Right lobe of liver (tissue), 4 donors: ENCODE measurements around the gene KLHL22.

Experiments
- CTCF ChIP-seq, 4 donors: fragments of 200-600 bp in 3 of 4; fragments of 450-650 bp in 1 of 4; IDR thresholded peaks; one replicate each; pipeline versions ENCODE4 v1.5.1 to v1.8.0; 2016 to 2022; ENCODE audit warnings: antibody characterized with exemption in 4 of 4, mild to moderate bottlenecking in 2 of 4
- POLR2A ChIP-seq: fragments of 450-650 bp; IDR thresholded peaks from one replicate; pipeline ENCODE4 v1.6.1; 2017; ENCODE audit warnings: antibody characterized with exemption, mild to moderate bottlenecking
- donor health status: DM: no; HTN: no; CAD: no.
- donor health status: DM: no; HTN: no; CAD: no.
- donor health status: DM: no; HTN: yes; CAD: no.

GRCh38 chr22:20484948-20485683 lies 10.5 kb downstream of the KLHL22 start:
- TF ChIP-seq POLR2A (no peak), CTCF (IDR thresholded peaks at IDR 0.05) (no peak)
